HL-60 (cell line): ENCODE measurements around the gene RHOT2.

ENCODE experiments used
- CTCF ChIP-seq: IDR thresholded peaks from one replicate; pipeline ENCODE4 v1.5.1; 2011; ENCODE audit warnings: low read length, control low read depth, inconsistent platforms; ENCODE audit not compliant: insufficient read depth
- POLR2AphosphoS5 ChIP-seq: IDR thresholded peaks from 2 replicates; pipeline ENCODE4 v1.6.1; 2012; ENCODE audit warnings: low read depth
- SPI1 ChIP-seq: IDR thresholded peaks from 2 replicates; pipeline ENCODE4 v1.6.1; 2012; ENCODE audit warnings: low read depth, mild to moderate bottlenecking, borderline replicate concordance

- TF ChIP-seq CTCF (peak; percentile 59), POLR2AphosphoS5 (no peak), SPI1 (no peak)
Observed at GRCh38 chr16:711548-712320, 43.8 kb downstream of the RHOT2 start.
